ENCODE results near the gene C1QTNF6. TPM values are rescaled to one million over a fixed set of nuclear protein-coding genes. Genes with fewer than 3 reads are reported as not detected.

Gene C1QTNF6
- total and polyA plus RNA-seq, 2 of the 4 experiments (the other 2 are of a cell fraction): 1.1 to 10.9 TPM

DNA sequence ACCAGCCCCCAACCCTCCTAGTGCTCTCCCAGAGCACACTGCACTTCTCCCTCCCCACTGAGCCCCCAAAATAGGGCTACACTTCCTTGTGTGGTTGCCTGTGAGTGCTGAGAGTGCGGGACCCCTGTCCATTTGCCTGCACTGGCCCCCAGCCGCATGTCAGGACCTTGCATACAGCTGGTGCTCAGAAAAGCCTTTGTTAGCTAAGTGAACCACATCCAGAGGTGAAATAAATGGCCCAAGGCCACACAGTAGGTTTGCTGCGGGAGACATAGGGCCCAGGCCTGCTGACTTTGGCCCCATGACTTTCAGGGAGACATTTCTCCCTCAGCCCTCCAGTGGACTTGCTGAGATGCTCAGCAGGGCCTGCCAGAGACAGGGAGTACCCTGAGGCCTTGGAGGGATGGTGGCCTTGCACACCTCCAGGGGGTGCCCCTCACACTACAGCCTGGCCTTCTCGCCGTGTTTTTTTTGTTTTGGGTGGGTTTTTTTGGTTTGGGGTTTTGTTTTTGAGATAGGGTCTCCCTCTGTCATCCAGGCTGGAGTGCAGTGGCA is 14.0 kb upstream of the C1QTNF6 start:
- Histone ChIP-seq H3K23ac (ENCODE audit: low read depth, low read length) (no peak overlapping the region), H4K5ac (ENCODE audit: low read depth, low read length) (no peak overlapping the region), H3K4me1 (ENCODE audit: control insufficient read depth, insufficient read depth, low read length) (peaks cover 14% of the 10 kb centered on the region), H4K20me1 (ENCODE audit: insufficient read depth, low read length) (no peaks in the 10 kb centered on the region), H3K4ac (ENCODE audit: low read depth, low read length) (no peak overlapping the region), H3K56ac (ENCODE audit: extremely low read depth, insufficient read depth, low read length) (no peak overlapping the region), H2BK5ac (ENCODE audit: low read depth, low read length, poor library complexity, severe bottlenecking) (no peak overlapping the region), H2AFZ (replicated peaks; ENCODE audit: low read length, poor library complexity) (no peak overlapping the region), H4K91ac (ENCODE audit: insufficient read depth, low read depth, low read length) (no peak overlapping the region), H3K14ac (replicated peaks; ENCODE audit: low read depth, low read length) (no peak overlapping the region), H2BK15ac (ENCODE audit: low read depth, low read length) (no peak overlapping the region), H3K9me1 (ENCODE audit: insufficient read depth, low read length) (peaks cover 7% of the 10 kb centered on the region), H3K9ac (ENCODE audit: low read depth, low read length) (no peak overlapping the region), H3K18ac (ENCODE audit: low read depth, low read length) (no peak overlapping the region), H3K4me2 (ENCODE audit: low read depth, low read length) (no peak overlapping the region), H3K36me3 (ENCODE audit: control insufficient read depth, insufficient read depth, low read length) (no peaks in the 10 kb centered on the region), H3K9me3 (ENCODE audit: control insufficient read depth, insufficient read depth, low read length) (no peaks in the 10 kb centered on the region), H2AK9ac (replicated peaks; ENCODE audit: low read depth, low read length, poor library complexity) (no peak overlapping the region), H2AK5ac (ENCODE audit: low read depth, low read length) (no peak overlapping the region), H3K4me3 (ENCODE audit: insufficient read depth, low read depth, low read length) (no peak overlapping the region), H2BK20ac (ENCODE audit: low read depth, low read length) (no peak overlapping the region), H4K8ac (ENCODE audit: low read depth in 2 of 2, low read length in 2 of 2) (no peak overlapping the region), H3K79me1 (ENCODE audit: low read depth in 1 of 2, low read length in 2 of 2) (peaks cover 0 to 6% of the 10 kb centered on the region in 2 experiments; a peak in 1 of 4 replicates), H3K27me3 (ENCODE audit: control insufficient read depth, insufficient read depth, low read length) (no peaks in the 10 kb centered on the region), H2BK120ac (ENCODE audit: low read depth, low read length) (no peak overlapping the region), H3K27ac (ENCODE audit: insufficient read depth, low read length) (no peak overlapping the region)
- ChIA-PET CTCF (interaction anchor here (0.6 kb wide), 1 partner anchor 60 kb away, joined by 4 read pairs; no protein-coding TSS in a partner anchor), POLR2A (ENCODE audit: unreplicated experiment) (no interaction called here)
- ATAC-seq (ENCODE audit: low read depth) (no peak), DNase-seq (no peak)
- dilution Hi-C loops (cut with HindIII; ENCODE audit: low sequenced_read_pairs, unreplicated experiment) (no loop called here), in situ Hi-C loops (cut with MboI; ENCODE audit: low sequenced_read_pairs) (no loop called here), intact Hi-C loops (cut with micrococcal nuclease) (no loop called here)
- no peak for TF ChIP-seq CEBPB (IDR thresholded peaks at IDR 0.05; ENCODE audit: low read depth, low read length)
- TF ChIP-seq, protein P1, sequence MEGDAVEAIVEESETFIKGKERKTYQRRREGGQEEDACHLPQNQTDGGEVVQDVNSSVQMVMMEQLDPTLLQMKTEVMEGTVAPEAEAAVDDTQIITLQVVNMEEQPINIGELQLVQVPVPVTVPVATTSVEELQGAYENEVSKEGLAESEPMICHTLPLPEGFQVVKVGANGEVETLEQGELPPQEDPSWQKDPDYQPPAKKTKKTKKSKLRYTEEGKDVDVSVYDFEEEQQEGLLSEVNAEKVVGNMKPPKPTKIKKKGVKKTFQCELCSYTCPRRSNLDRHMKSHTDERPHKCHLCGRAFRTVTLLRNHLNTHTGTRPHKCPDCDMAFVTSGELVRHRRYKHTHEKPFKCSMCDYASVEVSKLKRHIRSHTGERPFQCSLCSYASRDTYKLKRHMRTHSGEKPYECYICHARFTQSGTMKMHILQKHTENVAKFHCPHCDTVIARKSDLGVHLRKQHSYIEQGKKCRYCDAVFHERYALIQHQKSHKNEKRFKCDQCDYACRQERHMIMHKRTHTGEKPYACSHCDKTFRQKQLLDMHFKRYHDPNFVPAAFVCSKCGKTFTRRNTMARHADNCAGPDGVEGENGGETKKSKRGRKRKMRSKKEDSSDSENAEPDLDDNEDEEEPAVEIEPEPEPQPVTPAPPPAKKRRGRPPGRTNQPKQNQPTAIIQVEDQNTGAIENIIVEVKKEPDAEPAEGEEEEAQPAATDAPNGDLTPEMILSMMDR (conservative IDR thresholded peaks at IDR 0.05; ENCODE audit: low read depth, low read length): no peak
- TF ChIP-seq POLR2A (IDR thresholded peaks at IDR 0.05; ENCODE audit: low read depth, low read length): no peak
- no peak for TF ChIP-seq NFE2L2 (IDR thresholded peaks at IDR 0.05; ENCODE audit: low read depth, low read length)
- no peak for TF ChIP-seq BHLHE40 (IDR thresholded peaks at IDR 0.05; ENCODE audit: low read depth, low read length)
- TF ChIP-seq RFX5 (IDR thresholded peaks at IDR 0.05; ENCODE audit: low read depth, low read length): no peak
- TF ChIP-seq MXI1 (IDR thresholded peaks at IDR 0.05; ENCODE audit: borderline replicate concordance, low read depth, low read length): no peak
- no peak for TF ChIP-seq MAFK (IDR thresholded peaks at IDR 0.05; ENCODE audit: low read depth, low read length)
- no peak for TF ChIP-seq SMC3 (IDR thresholded peaks at IDR 0.05; ENCODE audit: low read depth, low read length)
- no peak for TF ChIP-seq RCOR1 (IDR thresholded peaks at IDR 0.05; ENCODE audit: insufficient replicate concordance, low read length)
- no peak for TF ChIP-seq FOS (IDR thresholded peaks at IDR 0.05; ENCODE audit: low read depth, low read length)
- TF ChIP-seq, protein P2, sequence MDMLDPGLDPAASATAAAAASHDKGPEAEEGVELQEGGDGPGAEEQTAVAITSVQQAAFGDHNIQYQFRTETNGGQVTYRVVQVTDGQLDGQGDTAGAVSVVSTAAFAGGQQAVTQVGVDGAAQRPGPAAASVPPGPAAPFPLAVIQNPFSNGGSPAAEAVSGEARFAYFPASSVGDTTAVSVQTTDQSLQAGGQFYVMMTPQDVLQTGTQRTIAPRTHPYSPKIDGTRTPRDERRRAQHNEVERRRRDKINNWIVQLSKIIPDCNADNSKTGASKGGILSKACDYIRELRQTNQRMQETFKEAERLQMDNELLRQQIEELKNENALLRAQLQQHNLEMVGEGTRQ (IDR thresholded peaks at IDR 0.05; ENCODE audit: low read depth, low read length): no peak
- no peak for TF ChIP-seq MAZ (IDR thresholded peaks at IDR 0.05; ENCODE audit: borderline replicate concordance, low read depth, low read length)
- no peak for TF ChIP-seq CHD1 (IDR thresholded peaks at IDR 0.05; ENCODE audit: low read depth, low read length)
- TF ChIP-seq RAD21 (IDR thresholded peaks at IDR 0.05; ENCODE audit: low read length): no peak
- WGBS, 2 experiments (ENCODE audit: extremely low coverage in 2 of 2, insufficient read length in 1 of 2): 93% methylated on average over 2 of the region's 5 CpGs; no CpG with 5 or more reads in 1 of the 2 experiments
- no TSS peak for BruUV-seq (replicated peaks)
